Neural progenitor cell (in vitro differentiated cells): ENCODE results near the gene DHX34. TPM values are rescaled to one million over a fixed set of nuclear protein-coding genes. Genes with fewer than 3 reads are reported as not detected.
"Not testable (repeated sequence)": the region's sequence is repeated elsewhere in the genome, so short reads cannot be mapped to it uniquely, and the experiment has no call there.

Experiments
- DNase-seq: peaks from one replicate; pipeline ENCODE4 v3.0.0-alpha.2; 2016; ENCODE audit warnings: low spot score
- H2AFZ ChIP-seq: fragments of 200-600 bp; sonication (generic); replicated peaks from 2 replicates; pipeline ENCODE4 v1.6.1; 2016; ENCODE audit warnings: antibody characterized with exemption
- H3F3A ChIP-seq: fragments of 200-600 bp; sonication (generic); 2 replicates; pipeline ENCODE4 v1.6.1; 2016; ENCODE audit warnings: antibody characterized with exemption, low read depth
- H3K27ac ChIP-seq: fragments of 200-600 bp; sonication (generic); 2 replicates; pipeline ENCODE4 v1.5.1; 2016; ENCODE audit warnings: mild to moderate bottlenecking
- H3K27me3 ChIP-seq: fragments of 200-600 bp; sonication (generic); 2 replicates; pipeline ENCODE4 v1.6.1; 2016; ENCODE audit warnings: mild to moderate bottlenecking, moderate library complexity
- H3K36me3 ChIP-seq: fragments of 200-600 bp; sonication (generic); 2 replicates; pipeline ENCODE4 v1.5.1; 2016
- H3K4me1 ChIP-seq: fragments of 200-600 bp; sonication (generic); 2 replicates; pipeline ENCODE4 v1.6.1; 2016; ENCODE audit warnings: mixed run types
- H3K4me2 ChIP-seq: fragments of 200-600 bp; sonication (generic); 2 replicates; pipeline ENCODE4 v1.6.1; 2016
- H3K4me3 ChIP-seq: fragments of 200-600 bp; sonication (generic); 2 replicates; pipeline ENCODE4 v1.5.1; 2016
- H3K79me2 ChIP-seq: fragments of 200-600 bp; sonication (generic); 2 replicates; pipeline ENCODE4 v1.6.1; 2016; ENCODE audit warnings: low read depth
- H3K9ac ChIP-seq: fragments of 200-600 bp; sonication (generic); 2 replicates; pipeline ENCODE4 v1.6.1; 2016
- H3K9me3 ChIP-seq: fragments of 200-600 bp; sonication (generic); 2 replicates; pipeline ENCODE4 v1.5.1; 2016; ENCODE audit warnings: low read depth
- H4K20me1 ChIP-seq: fragments of 200-600 bp; sonication (generic); 2 replicates; pipeline ENCODE4 v1.6.1; 2016; ENCODE audit warnings: low read depth
- H3K27ac Mint-ChIP-seq: 3 replicates; pipeline ENCODE4 v1.8.0; 2021; ENCODE audit warnings: mixed read lengths
- H3K27me3 Mint-ChIP-seq: 2 replicates; pipeline ENCODE4 v1.8.0; 2022; ENCODE audit warnings: low read depth, mild to moderate bottlenecking, inconsistent platforms, moderate library complexity, mixed read lengths; ENCODE audit not compliant: insufficient read depth
- H3K36me3 Mint-ChIP-seq: 3 replicates; pipeline ENCODE4 v1.8.0; 2021; ENCODE audit warnings: mixed read lengths
- H3K4me1 Mint-ChIP-seq: 3 replicates; pipeline ENCODE4 v1.8.0; 2021; ENCODE audit warnings: mixed read lengths
- H3K4me3 Mint-ChIP-seq: 3 replicates; pipeline ENCODE4 v1.8.0; 2021; ENCODE audit warnings: mild to moderate bottlenecking, moderate library complexity, mixed read lengths
- H3K9me3 Mint-ChIP-seq: 3 replicates; pipeline ENCODE4 v1.8.0; 2020; ENCODE audit warnings: mixed read lengths
- EZH2 ChIP-seq: fragments of 200-600 bp; sonication (generic); IDR thresholded peaks from 2 replicates; pipeline ENCODE4 v1.6.1; 2017; ENCODE audit warnings: antibody characterized with exemption, mild to moderate bottlenecking, moderate library complexity
- EZH2phosphoT487 ChIP-seq: fragments of 200-600 bp; sonication (generic); IDR thresholded peaks from 2 replicates; pipeline ENCODE4 v1.6.1; 2017; ENCODE audit warnings: antibody characterized with exemption
- total RNA-seq: library from RNA; depleted of rRNA; stranded (reverse); fragments of >200 nt; gene quantifications from 2 replicates; pipeline ENCODE4 v1.2.3, GENCODE V29; 2015; ENCODE audit warnings: low replicate concordance
- TF ChIP-seq, protein P1 (sequence below): fragments of 200-600 bp; sonication (generic); IDR thresholded peaks from 2 replicates; pipeline ENCODE4 v1.5.1; 2017; ENCODE audit warnings: antibody characterized with exemption, mild to moderate bottlenecking

Gene DHX34
- total RNA-seq, 1 donor from 2014 or later, result 12.3 TPM

DNA sequence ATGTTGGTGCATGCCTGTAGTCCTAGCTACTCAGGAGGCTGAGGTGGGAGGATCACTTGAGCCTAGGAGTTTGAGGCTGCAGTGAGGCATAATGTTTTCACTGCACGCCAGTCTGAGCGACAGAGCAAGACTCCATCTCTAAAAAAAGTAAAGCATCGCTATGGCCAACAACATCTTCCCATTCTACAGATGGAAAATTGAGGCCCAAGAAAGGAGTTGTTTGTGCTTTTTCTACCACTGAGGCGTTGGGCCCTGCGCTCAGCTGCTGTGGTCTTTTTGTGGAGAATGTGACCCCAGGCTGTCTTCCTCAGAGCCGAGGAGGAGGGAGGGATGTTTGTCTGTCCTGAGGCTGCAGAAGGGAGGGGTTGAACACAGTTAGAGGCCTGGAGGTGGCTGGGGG is 17.6 kb upstream of the DHX34 start:
- H3K4me1 Mint-ChIP-seq, result no peaks in the 10 kb centered on the region
- Histone ChIP-seq H3K4me2 (no peak overlapping the region), H3K36me3 (no peaks in the 10 kb centered on the region), H3K9me3 (no peaks in the 10 kb centered on the region), H3K27ac (no peak overlapping the region), H3K4me1 (no peaks in the 10 kb centered on the region), H3K79me2 (no peaks in the 10 kb centered on the region), H2AFZ (no peak overlapping the region), H3F3A (no peaks in the 10 kb centered on the region), H3K27me3 (no peaks in the 10 kb centered on the region), H3K4me3 (no peak overlapping the region), H3K9ac (no peak overlapping the region), H4K20me1 (no peaks in the 10 kb centered on the region)
- H3K9me3 Mint-ChIP-seq, result no peaks in the 10 kb centered on the region
- H3K27me3 Mint-ChIP-seq, result peaks cover 11% of the 10 kb centered on the region
- H3K4me3 Mint-ChIP-seq, result no peak overlapping the region
- H3K27ac Mint-ChIP-seq, result peak overlapping the region; percentile 25
- TF ChIP-seq EZH2, result no peak
- TF ChIP-seq, protein P1, sequence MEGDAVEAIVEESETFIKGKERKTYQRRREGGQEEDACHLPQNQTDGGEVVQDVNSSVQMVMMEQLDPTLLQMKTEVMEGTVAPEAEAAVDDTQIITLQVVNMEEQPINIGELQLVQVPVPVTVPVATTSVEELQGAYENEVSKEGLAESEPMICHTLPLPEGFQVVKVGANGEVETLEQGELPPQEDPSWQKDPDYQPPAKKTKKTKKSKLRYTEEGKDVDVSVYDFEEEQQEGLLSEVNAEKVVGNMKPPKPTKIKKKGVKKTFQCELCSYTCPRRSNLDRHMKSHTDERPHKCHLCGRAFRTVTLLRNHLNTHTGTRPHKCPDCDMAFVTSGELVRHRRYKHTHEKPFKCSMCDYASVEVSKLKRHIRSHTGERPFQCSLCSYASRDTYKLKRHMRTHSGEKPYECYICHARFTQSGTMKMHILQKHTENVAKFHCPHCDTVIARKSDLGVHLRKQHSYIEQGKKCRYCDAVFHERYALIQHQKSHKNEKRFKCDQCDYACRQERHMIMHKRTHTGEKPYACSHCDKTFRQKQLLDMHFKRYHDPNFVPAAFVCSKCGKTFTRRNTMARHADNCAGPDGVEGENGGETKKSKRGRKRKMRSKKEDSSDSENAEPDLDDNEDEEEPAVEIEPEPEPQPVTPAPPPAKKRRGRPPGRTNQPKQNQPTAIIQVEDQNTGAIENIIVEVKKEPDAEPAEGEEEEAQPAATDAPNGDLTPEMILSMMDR, result no peak
- TF ChIP-seq EZH2phosphoT487, result no peak
- no peak for DNase-seq
- no peaks in the 10 kb centered on the region for H3K36me3 Mint-ChIP-seq

DNA sequence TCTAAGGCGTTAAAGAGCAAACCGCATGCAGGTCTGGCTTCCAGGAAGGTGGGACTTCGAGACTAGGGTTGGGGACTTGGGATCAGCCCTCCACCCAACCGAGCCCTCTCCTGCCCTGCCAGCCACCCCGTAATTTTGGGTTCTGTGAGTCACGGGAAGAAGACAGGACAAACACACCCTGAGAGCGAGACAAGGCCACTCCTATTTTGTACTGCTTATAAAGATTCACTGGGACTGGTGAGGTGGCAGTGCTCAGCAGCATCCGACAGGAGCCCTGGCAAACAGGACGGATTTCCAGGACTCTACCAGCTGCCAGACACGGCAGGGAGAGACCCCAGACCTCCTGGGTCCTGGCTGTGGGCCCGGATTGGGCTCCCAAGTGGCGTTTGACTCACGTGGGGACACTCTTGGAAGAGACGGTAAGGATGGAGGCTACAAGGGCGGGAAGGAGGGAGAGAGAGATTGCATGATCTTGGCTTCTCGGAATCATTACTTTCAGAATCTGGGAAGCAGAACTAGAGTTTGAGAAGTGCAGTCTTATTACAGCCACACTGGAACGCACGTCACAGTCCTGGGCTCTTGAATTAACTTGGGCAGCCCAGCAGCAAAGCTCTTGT is 17.1 kb upstream of the DHX34 start, which contains the start of gene C5AR2:
C5AR2 (plus strand) TSS at position 245 of the 617 bp plus-strand sequence. CDS start 8,625 bp downstream, outside the sequence.
- Mint-ChIP-seq H3K9me3 (no peaks in the 10 kb centered on the region), H3K4me1 (no peaks in the 10 kb centered on the region), H3K27me3 (peaks cover 11% of the 10 kb centered on the region), H3K27ac (peak within 1 kb of the TSS; percentile 25), H3K36me3 (no peaks in the 10 kb centered on the region), H3K4me3 (no peak within 1 kb of the TSS)
- Histone ChIP-seq H3K4me3 (no peak within 1 kb of the TSS), H4K20me1 (no peaks in the 10 kb centered on the region), H3K9me3 (no peaks in the 10 kb centered on the region), H3K4me1 (no peaks in the 10 kb centered on the region), H2AFZ (no peak within 1 kb of the TSS), H3K4me2 (no peak within 1 kb of the TSS), H3K27me3 (no peaks in the 10 kb centered on the region), H3K36me3 (no peaks in the 10 kb centered on the region), H3K79me2 (no peaks in the 10 kb centered on the region), H3K9ac (no peak within 1 kb of the TSS), H3F3A (no peaks in the 10 kb centered on the region), H3K27ac (no peak within 1 kb of the TSS)
- DNase-seq, result no peak
- TF ChIP-seq EZH2phosphoT487 (no peak), EZH2 (no peak)
- TF ChIP-seq, protein P1, result no peak

DNA sequence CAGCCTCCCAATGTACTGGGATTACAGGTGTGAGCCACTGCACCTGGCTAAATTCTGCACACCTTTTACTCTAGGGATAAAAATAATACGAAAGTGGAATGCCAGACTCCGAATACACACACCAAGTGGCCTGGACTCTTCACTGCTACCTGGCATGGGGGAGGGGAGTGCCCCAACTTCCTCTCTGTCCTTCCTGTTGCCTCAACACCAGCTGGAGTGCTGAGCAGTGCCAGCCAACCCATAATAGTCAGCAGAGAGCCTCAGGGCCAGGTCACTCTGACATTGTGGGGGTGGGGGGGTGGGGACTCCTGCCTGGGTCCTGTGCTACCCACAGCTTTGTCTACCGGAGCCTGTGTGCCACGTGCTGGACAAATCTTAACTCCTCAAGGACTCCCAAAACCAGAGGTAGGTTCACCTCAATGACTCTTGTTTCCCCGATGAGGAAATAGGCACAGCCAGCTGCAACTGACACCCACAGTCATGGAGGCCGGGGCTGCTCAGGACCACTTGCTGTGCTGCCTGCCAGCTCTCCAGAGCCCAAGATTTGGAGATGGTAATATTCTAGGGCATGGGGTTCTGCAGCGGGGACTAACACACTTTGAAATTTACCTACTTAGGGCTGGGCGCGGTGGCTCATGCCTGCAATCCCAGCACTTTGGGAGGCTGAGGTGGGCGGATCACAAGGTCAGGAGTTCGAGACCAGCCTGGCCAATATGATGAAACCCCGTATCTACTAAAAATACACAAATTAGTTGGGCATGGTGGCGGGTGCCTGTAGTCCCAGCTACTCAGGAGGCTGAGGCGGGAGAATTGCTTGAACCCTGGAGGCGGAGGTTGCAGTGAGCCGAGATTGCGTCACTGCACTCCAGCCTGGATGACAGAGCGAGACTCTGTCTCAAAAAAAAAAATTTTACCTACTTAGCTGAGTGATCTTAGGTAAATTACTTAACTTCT is 12.1 kb upstream of the DHX34 start:
- H3K36me3 ChIP-seq, H3K9ac ChIP-seq, H4K20me1 ChIP-seq, H3K4me2 ChIP-seq, H3K4me1 ChIP-seq, H3F3A ChIP-seq, H3K4me3 ChIP-seq, H3K9me3 ChIP-seq, H3K9me3 Mint-ChIP-seq, H3K36me3 Mint-ChIP-seq, H3K27ac ChIP-seq, H2AFZ ChIP-seq, H3K27me3 ChIP-seq, H3K27ac Mint-ChIP-seq, H3K4me3 Mint-ChIP-seq, H3K4me1 Mint-ChIP-seq, DNase-seq, H3K79me2 ChIP-seq: not testable (repeated sequence)
- peaks cover 12% of the 10 kb centered on the region for H3K27me3 Mint-ChIP-seq
